OCI-LY7 (cell line): Measurements from ENCODE around the gene AURKB. TPM values are rescaled to one million over a fixed set of nuclear protein-coding genes. Genes with fewer than 3 reads are reported as not detected.

ENCODE experiments used
- BruUV-seq: library from RNA; stranded (reverse); fragments of 400-500 nt; replicated peaks from 2 replicates; lab custom pipeline; 2021; lab: Mats Ljungman, UMichigan
- CTCF ChIA-PET: fragments of 300-600 bp; sonication (Branson Sonifier 250); formaldehyde crosslinking; loops from one replicate; lab custom pipeline; 2022; ENCODE audit warnings: antibody characterized with exemption; ENCODE audit not compliant: unreplicated experiment; lab: Charles Lee
- POLR2A ChIA-PET: fragments of 300-600 bp; sonication (Branson Sonifier 250); formaldehyde crosslinking; loops from one replicate; lab custom pipeline; 2022; ENCODE audit warnings: antibody characterized with exemption; lab: Charles Lee
- DNase-seq: peaks from one replicate; pipeline ENCODE4 v3.0.0-alpha.2; 2015; ENCODE audit warnings: low spot score
- H2AFZ ChIP-seq: fragments of 200-600 bp; sonication (generic), shearing (Covaris generic); 2 replicates; pipeline ENCODE4 v1.6.1; 2014; ENCODE audit warnings: mild to moderate bottlenecking, antibody characterized with exemption, low read length, moderate library complexity
- H3K27ac ChIP-seq: fragments of 200-600 bp; sonication (generic); 2 replicates; pipeline ENCODE4 v1.5.1; 2014; ENCODE audit warnings: mixed run types, low read depth, mild to moderate bottlenecking, moderate library complexity, low read length, inconsistent platforms; ENCODE audit not compliant: poor library complexity, severe bottlenecking
- H3K36me3 ChIP-seq: fragments of 200-600 bp; sonication (generic); 2 replicates; pipeline ENCODE4 v1.6.1; 2014; ENCODE audit warnings: mild to moderate bottlenecking, antibody characterized with exemption, low read length, moderate library complexity, mixed read lengths; ENCODE audit not compliant: insufficient read depth
- H3K4me1 ChIP-seq: fragments of 200-600 bp; sonication (generic); 2 replicates; pipeline ENCODE4 v1.5.1; 2014; ENCODE audit warnings: mild to moderate bottlenecking, low read length; ENCODE audit not compliant: insufficient read depth, poor library complexity, severe bottlenecking
- H3K4me2 ChIP-seq: fragments of 200-600 bp; sonication (generic); 2 replicates; pipeline ENCODE4 v1.6.1; 2014; ENCODE audit warnings: mild to moderate bottlenecking, low read length
- H3K4me3 ChIP-seq: fragments of 200-600 bp; sonication (generic); 2 replicates; pipeline ENCODE4 v1.5.1; 2014; ENCODE audit warnings: mild to moderate bottlenecking, low read depth, low read length; ENCODE audit not compliant: poor library complexity, severe bottlenecking
- H3K79me2 ChIP-seq: fragments of 200-600 bp; sonication (generic); 2 replicates; pipeline ENCODE4 v1.6.1; 2016; ENCODE audit warnings: low read depth, mild to moderate bottlenecking, low read length, moderate library complexity, mixed read lengths; ENCODE audit not compliant: insufficient read depth
- H3K9me2 ChIP-seq: fragments of 200-600 bp; sonication (generic); 2 replicates; pipeline ENCODE4 v1.6.1; 2016; ENCODE audit warnings: mild to moderate bottlenecking, low read length, mixed read lengths; ENCODE audit not compliant: insufficient read depth
- H3K9me3 ChIP-seq: fragments of 200-600 bp; sonication (generic); 2 replicates; pipeline ENCODE4 v1.6.1; 2014; ENCODE audit warnings: mild to moderate bottlenecking, mixed run types, low read length, mixed read lengths
- H4K20me1 ChIP-seq: fragments of 200-600 bp; sonication (generic); 2 replicates; pipeline ENCODE4 v1.6.1; 2014; ENCODE audit warnings: mild to moderate bottlenecking, antibody characterized with exemption, low read length, moderate library complexity, mixed read lengths; ENCODE audit not compliant: insufficient read depth
- CTCF ChIP-seq: fragments of 200-600 bp; sonication (generic); conservative IDR thresholded peaks from 2 replicates; pipeline ENCODE4 v1.5.1; 2014; ENCODE audit warnings: mild to moderate bottlenecking, antibody characterized with exemption, low read length, moderate library complexity, mixed read lengths
- EZH2phosphoT487 ChIP-seq: fragments of 200-600 bp; sonication (generic); IDR thresholded peaks from 2 replicates; pipeline ENCODE4 v1.6.1; 2018; ENCODE audit warnings: low read depth, borderline replicate concordance, mild to moderate bottlenecking, mixed run types, antibody characterized with exemption, low read length, moderate library complexity, mixed read lengths
- intact Hi-C: fragments of 100-400 bp; cut with micrococcal nuclease; formaldehyde crosslinking; loops from one replicate; pipeline ENCODE4 v1.10.0; 2022; ENCODE audit not compliant: unreplicated experiment
- total RNA-seq, 2 experiments: library from RNA; depleted of rRNA in 1 of 2; stranded (reverse); fragments of >200 nt in 1 of 2; shearing (Covaris generic) in 1 of 2; gene quantifications; 2 replicates each; pipeline ENCODE4 v1.2.3, GENCODE V29; 2014 to 2022

Gene AURKB
- total RNA-seq, 2 experiments from 2014 or later, result 283 to 310 TPM

- Histone ChIP-seq H3K36me3 (no peaks in the 10 kb centered on the region), H3K9me2 (no peaks in the 10 kb centered on the region), H3K4me2 (no peak overlapping the region), H3K4me1 (peaks cover 25% of the 10 kb centered on the region), H3K79me2 (peaks cover 2% of the 10 kb centered on the region; the same call in 1 of the 2 replicates), H3K4me3 (no peak overlapping the region), H3K9me3 (no peaks in the 10 kb centered on the region), H3K27ac (no peak overlapping the region), H4K20me1 (no peaks in the 10 kb centered on the region), H2AFZ (no peak overlapping the region)
- CTCF ChIA-PET, result no interaction called here
- intact Hi-C loops, result no loop called here
- no peak for TF ChIP-seq CTCF
- no peak for TF ChIP-seq EZH2phosphoT487
- BruUV-seq, result no TSS peak
- POLR2A ChIA-PET, result interaction anchor here (1.1 kb wide), 1 partner anchor 11 kb away, joined by 3 read pairs; no protein-coding TSS in a partner anchor
- no peak for DNase-seq
These were observed 42.8 kb downstream of the AURKB start for GRCh38 chr17:8167526-8167925.

DNA sequence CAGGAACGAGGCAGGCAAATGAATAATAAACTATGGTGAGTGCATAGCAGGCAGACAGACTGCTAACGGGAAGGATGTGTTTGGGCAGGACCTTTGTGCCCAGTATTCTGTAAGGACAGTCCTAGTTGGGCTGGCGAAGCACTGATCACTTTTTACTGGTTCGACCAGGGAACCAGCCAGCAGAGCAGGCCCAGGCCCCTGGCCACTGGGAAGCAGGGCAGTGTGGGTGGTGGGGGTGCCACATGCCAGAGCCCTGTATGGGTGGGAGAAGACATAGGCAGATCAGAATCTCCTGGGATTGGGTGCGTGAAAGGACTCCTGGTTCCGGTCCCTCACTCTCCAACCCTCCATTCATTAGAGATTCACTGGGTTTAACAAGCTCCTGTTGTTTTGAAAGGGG lies 43.6 kb downstream of the AURKB start:
- Histone ChIP-seq H3K9me3 (no peaks in the 10 kb centered on the region), H3K4me1 (peaks cover 24% of the 10 kb centered on the region), H2AFZ (no peak overlapping the region), H3K27ac (no peak overlapping the region), H4K20me1 (no peaks in the 10 kb centered on the region), H3K4me3 (no peak overlapping the region), H3K9me2 (no peaks in the 10 kb centered on the region), H3K36me3 (no peaks in the 10 kb centered on the region), H3K4me2 (no peak overlapping the region), H3K79me2 (peaks cover 10% of the 10 kb centered on the region; the same call in 1 of the 2 replicates)
- POLR2A ChIA-PET, result no interaction called here
- CTCF ChIA-PET, result no interaction called here
- BruUV-seq, result no TSS peak
- TF ChIP-seq EZH2phosphoT487 (no peak), CTCF (no peak)
- no peak for DNase-seq
- intact Hi-C loops, result no loop called here

DNA sequence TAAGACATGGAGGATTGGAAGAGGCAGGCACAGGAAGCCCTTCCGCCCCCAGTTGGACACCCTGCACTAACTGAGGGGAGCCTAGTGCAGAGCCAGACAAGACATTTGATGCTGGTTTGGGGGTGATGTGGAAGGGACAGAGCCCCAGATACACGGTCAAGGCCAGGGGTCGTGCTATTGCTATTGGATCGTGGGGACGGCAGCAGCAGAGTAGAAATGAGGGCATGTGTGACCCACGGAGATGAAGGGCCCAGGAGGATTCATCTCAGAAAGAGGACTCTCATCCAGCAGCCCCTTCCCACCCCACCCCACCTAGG lies 45.6 kb downstream of the AURKB start:
- Histone ChIP-seq H4K20me1 (no peaks in the 10 kb centered on the region), H3K9me3 (no peaks in the 10 kb centered on the region), H3K4me1 (peaks cover 39% of the 10 kb centered on the region), H3K4me2 (peak overlapping the region; percentile 71), H3K4me3 (no peak overlapping the region), H3K27ac (peak overlapping the region; percentile 50), H3K9me2 (no peaks in the 10 kb centered on the region), H2AFZ (peak overlapping the region; percentile 76), H3K79me2 (peaks cover 14% of the 10 kb centered on the region; the same call in 1 of the 2 replicates), H3K36me3 (peaks cover 13% of the 10 kb centered on the region; the same call in 1 of the 2 replicates)
- no peak for DNase-seq
- BruUV-seq, result no TSS peak
- intact Hi-C loops, result no loop called here
- TF ChIP-seq EZH2phosphoT487, result no peak
- no peak for TF ChIP-seq CTCF
- POLR2A ChIA-PET, result interaction anchor here (0.6 to 1.9 kb wide), 3 partner anchors 9 to 59 kb away, joined by 3 to 12 read pairs (median 5); no protein-coding TSS in a partner anchor
- CTCF ChIA-PET, result no interaction called here
